Measurements from ENCODE around the gene SYNJ2BP. TPM values are rescaled to one million over a fixed set of nuclear protein-coding genes. Genes with fewer than 3 reads are reported as not detected.

SYNJ2BP gene
- total RNA-seq, 1 experiment from 2014 or later: 24.8 TPM

DNA sequence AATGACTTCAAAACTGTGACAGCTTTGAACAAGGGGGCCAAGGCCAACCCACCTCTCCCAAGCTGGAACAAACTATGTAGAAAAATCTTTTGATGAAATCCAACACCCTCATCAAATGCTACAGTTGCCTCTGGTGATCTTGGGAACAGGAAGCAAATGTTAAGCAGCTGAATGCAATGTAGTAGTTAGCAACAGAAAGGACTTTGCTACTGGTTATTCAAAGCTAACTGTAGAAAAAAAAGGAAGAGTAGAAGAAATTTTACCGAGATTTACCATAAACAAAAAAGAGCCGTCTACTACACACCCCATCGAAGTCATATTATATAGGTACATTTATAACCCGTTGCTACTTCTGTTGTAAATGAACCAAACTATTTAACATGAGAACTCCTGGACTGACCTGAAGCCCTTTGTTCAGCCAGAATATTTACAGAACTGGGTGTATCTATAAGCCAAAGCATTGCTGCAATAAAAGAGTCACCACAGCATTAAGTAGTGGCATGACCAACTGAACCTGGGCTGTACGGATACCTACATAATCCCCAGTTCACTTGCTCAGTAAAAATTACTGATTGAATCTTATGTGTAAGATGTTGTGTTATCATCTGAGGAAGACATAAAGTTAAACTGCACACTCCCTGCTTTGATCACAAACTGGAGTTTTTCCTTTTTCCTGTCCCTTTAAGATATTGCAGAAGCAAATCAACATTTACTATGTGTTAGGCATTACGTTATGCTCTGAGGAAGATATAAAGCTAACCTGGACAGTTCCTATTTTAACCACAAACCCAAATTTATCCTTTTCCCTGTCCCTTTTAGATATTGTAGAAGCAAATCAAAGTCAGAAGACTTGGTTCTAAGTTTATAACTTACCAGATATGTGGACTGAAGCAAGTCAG lies 25.1 kb downstream of the SYNJ2BP start:
- no peak overlapping the region for H3K27ac Mint-ChIP-seq (ENCODE audit: unreplicated experiment)
- TF ChIP-seq, protein P1, sequence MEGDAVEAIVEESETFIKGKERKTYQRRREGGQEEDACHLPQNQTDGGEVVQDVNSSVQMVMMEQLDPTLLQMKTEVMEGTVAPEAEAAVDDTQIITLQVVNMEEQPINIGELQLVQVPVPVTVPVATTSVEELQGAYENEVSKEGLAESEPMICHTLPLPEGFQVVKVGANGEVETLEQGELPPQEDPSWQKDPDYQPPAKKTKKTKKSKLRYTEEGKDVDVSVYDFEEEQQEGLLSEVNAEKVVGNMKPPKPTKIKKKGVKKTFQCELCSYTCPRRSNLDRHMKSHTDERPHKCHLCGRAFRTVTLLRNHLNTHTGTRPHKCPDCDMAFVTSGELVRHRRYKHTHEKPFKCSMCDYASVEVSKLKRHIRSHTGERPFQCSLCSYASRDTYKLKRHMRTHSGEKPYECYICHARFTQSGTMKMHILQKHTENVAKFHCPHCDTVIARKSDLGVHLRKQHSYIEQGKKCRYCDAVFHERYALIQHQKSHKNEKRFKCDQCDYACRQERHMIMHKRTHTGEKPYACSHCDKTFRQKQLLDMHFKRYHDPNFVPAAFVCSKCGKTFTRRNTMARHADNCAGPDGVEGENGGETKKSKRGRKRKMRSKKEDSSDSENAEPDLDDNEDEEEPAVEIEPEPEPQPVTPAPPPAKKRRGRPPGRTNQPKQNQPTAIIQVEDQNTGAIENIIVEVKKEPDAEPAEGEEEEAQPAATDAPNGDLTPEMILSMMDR (IDR thresholded peaks at IDR 0.05; ENCODE audit: unreplicated experiment): no peak
- H3K9me3 Mint-ChIP-seq (ENCODE audit: low read depth, unreplicated experiment): no peaks in the 10 kb centered on the region
- H3K4me3 Mint-ChIP-seq (ENCODE audit: low read depth, unreplicated experiment): no peak overlapping the region
- no peaks in the 10 kb centered on the region for H3K36me3 Mint-ChIP-seq (ENCODE audit: insufficient read depth, unreplicated experiment)
- BruUV-seq (replicated peaks): no TSS peak
- intact Hi-C loops (cut with micrococcal nuclease; ENCODE audit: unreplicated experiment): no loop called here
- no peak for DNase-seq
- CTCF ChIA-PET: interaction anchor here (0.5 kb wide), 1 partner anchor 248 kb away, joined by 11 read pairs; no protein-coding TSS in a partner anchor
- no peaks in the 10 kb centered on the region for H3K4me1 Mint-ChIP-seq (ENCODE audit: low read depth, unreplicated experiment)
- no peaks in the 10 kb centered on the region for H3K27me3 Mint-ChIP-seq (ENCODE audit: unreplicated experiment)

DNA sequence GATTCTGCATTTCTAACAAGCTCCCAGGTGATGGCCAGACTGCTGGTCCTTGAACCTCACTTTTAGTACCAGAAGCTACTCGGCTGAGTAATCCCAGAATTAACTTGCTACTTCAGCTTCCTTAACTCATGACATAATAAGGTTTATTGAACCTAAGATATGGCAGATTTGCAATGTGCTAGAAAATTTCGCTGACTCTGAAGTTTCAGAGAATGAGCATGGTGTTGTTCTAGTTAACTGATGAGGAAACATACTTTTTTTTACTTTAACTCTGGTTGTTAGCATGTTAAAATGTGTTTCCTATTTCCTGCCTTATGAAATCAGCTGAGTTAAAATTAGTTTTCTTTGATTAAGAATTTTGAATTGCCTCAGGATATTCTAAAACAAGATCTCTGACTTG lies 34.4 kb downstream of the SYNJ2BP start:
- Mint-ChIP-seq H3K4me3 (ENCODE audit: low read depth, unreplicated experiment) (no peak overlapping the region), H3K4me1 (ENCODE audit: low read depth, unreplicated experiment) (no peaks in the 10 kb centered on the region), H3K9me3 (ENCODE audit: low read depth, unreplicated experiment) (no peaks in the 10 kb centered on the region), H3K27ac (ENCODE audit: unreplicated experiment) (no peak overlapping the region), H3K27me3 (ENCODE audit: unreplicated experiment) (no peaks in the 10 kb centered on the region), H3K36me3 (ENCODE audit: insufficient read depth, unreplicated experiment) (no peaks in the 10 kb centered on the region)
- BruUV-seq (replicated peaks): no TSS peak
- TF ChIP-seq, protein P1 (IDR thresholded peaks at IDR 0.05; ENCODE audit: unreplicated experiment): no peak
- intact Hi-C loops (cut with micrococcal nuclease; ENCODE audit: unreplicated experiment): no loop called here
- CTCF ChIA-PET: no interaction called here
- DNase-seq: no peak

DNA sequence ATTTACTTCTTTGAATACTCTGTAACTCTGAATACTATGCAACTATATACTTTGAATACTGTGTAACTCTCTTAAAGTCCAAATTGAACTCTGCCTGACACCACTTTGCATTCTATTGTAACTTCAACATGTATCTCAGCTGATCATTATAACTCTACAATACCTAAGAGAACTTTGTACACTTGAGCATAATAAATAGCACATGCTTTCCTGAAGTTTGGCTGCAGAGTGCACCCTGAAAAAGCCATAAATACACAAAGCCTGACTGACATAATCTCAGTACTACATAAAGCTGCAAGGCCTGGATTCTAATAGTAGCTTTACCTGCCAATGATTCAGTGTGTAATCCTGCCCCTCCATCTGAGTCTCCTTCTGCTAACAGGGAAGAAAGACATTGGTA lies 36.1 kb downstream of the SYNJ2BP start:
- CTCF ChIA-PET: interaction anchor here (0.6 kb wide), 1 partner anchor 522 kb away, joined by 4 read pairs; no protein-coding TSS in a partner anchor
- no peak for DNase-seq
- H3K27me3 Mint-ChIP-seq (ENCODE audit: unreplicated experiment): no peaks in the 10 kb centered on the region
- BruUV-seq (replicated peaks): no TSS peak
- TF ChIP-seq, protein P1 (IDR thresholded peaks at IDR 0.05; ENCODE audit: unreplicated experiment): no peak
- H3K36me3 Mint-ChIP-seq (ENCODE audit: insufficient read depth, unreplicated experiment): no peaks in the 10 kb centered on the region
- intact Hi-C loops (cut with micrococcal nuclease; ENCODE audit: unreplicated experiment): no loop called here
- no peak overlapping the region for H3K27ac Mint-ChIP-seq (ENCODE audit: unreplicated experiment)
- no peaks in the 10 kb centered on the region for H3K4me1 Mint-ChIP-seq (ENCODE audit: low read depth, unreplicated experiment)
- H3K4me3 Mint-ChIP-seq (ENCODE audit: low read depth, unreplicated experiment): no peak overlapping the region
- no peaks in the 10 kb centered on the region for H3K9me3 Mint-ChIP-seq (ENCODE audit: low read depth, unreplicated experiment)

DNA sequence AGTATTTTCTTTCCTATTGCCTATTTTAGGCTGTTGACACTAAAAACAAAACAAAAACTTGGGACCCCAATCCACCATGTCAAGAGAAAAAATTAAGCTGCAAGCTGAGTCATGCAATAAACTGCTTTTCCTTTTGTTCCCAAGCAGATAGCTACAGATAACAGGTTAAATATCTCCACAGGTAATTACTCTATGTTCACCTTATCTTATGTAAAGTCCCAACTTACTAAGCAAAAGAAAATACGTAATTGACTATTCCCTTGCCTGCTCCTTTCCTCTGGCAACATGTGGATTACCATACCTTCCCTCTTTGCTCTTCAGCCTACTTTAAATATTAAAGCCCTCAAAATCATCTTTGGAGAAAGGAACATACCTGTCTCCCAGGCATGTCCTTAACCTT lies 38.2 kb downstream of the SYNJ2BP start:
- TF ChIP-seq, protein P1 (IDR thresholded peaks at IDR 0.05; ENCODE audit: unreplicated experiment): no peak
- Mint-ChIP-seq H3K36me3 (ENCODE audit: insufficient read depth, unreplicated experiment) (no peaks in the 10 kb centered on the region), H3K4me3 (ENCODE audit: low read depth, unreplicated experiment) (no peak overlapping the region), H3K27ac (ENCODE audit: unreplicated experiment) (no peak overlapping the region), H3K9me3 (ENCODE audit: low read depth, unreplicated experiment) (no peaks in the 10 kb centered on the region), H3K27me3 (ENCODE audit: unreplicated experiment) (no peaks in the 10 kb centered on the region), H3K4me1 (ENCODE audit: low read depth, unreplicated experiment) (no peaks in the 10 kb centered on the region)
- no peak for DNase-seq
- intact Hi-C loops (cut with micrococcal nuclease; ENCODE audit: unreplicated experiment): no loop called here
- CTCF ChIA-PET: no interaction called here
- BruUV-seq (replicated peaks): no TSS peak

Other genes with a start within 250 kb of the SYNJ2BP start
- not detected in 2 replicates for gene SLC8A3, start 228.1 kb downstream of the SYNJ2BP start, total RNA-seq (2022)
- 56.1 and 56.6 TPM in 2 replicates for gene COX16, start 57.4 kb downstream of the SYNJ2BP start, total RNA-seq (2022)
- 0.17 and 0.22 TPM in 2 replicates for gene ADAM21, start 35.1 kb upstream of the SYNJ2BP start, total RNA-seq (2022)
- 1.3 and 1.8 TPM in 2 replicates for gene ADAM20, start 117.9 kb upstream of the SYNJ2BP start, total RNA-seq (2022)
- gene MED6, start 183.6 kb upstream of the SYNJ2BP start, total RNA-seq (2022): 38.3 and 45.4 TPM in 2 replicates
- gene TTC9, start 224.8 kb upstream of the SYNJ2BP start, total RNA-seq (2022): 9.8 and 11.0 TPM in 2 replicates